ENCODE measurements around the gene STAT3.

DNA sequence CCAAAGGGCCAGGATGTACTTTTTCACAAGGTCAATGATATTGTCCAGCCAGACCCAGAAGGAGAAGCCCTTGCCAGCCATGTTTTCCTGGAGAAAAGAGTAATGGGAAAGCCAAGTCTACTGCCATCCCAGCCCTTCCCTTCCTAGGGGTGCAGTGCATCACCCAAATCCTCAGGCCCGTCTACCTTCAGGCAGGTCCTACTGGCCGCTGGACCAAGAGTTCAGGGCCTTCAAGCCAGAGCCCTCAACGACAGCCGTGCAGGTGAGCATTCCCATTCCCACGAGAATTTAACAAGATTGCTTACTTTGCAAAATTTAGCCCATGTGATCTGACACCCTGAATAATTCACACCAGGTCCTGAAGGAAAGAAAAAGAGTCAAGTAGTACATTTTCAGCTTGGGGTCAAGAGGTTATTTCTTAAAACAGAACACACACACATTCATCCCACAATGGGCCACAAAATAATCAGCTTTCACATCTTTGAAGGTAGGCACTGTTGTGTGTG, 64.9 kb downstream of the STAT3 start:
- TF ChIP-seq CTCF (IDR thresholded peaks at IDR 0.05) = no peak
- TF ChIP-seq POLR2A (IDR thresholded peaks at IDR 0.05) = no peak

Data from stomach (tissue), 4 donors.